SK-N-SH (cell line): ENCODE data around the gene RS1.

Experiments
- EP300 ChIP-seq, 2 experiments: IDR thresholded peaks; 2 replicates each; pipeline versions ENCODE4 v1.4.0 to v1.6.1; 2012; ENCODE audit warnings: borderline replicate concordance in 1 of 2, low read depth in 1 of 2, low read length in 1 of 2
- EZH2phosphoT487 ChIP-seq: fragments of 200-600 bp; sonication (generic); IDR thresholded peaks from 2 replicates; pipeline ENCODE4 v1.6.1; 2017; ENCODE audit warnings: low read depth, mixed run types, mild to moderate bottlenecking, antibody characterized with exemption, moderate library complexity, borderline replicate concordance
- FOXJ3 ChIP-seq: sonication (generic); formaldehyde crosslinking; IDR thresholded peaks from 2 replicates; pipeline ENCODE4 v1.5.1; 2020; ENCODE audit warnings: mild to moderate bottlenecking, missing genetic modification reagents
- GABPA ChIP-seq: IDR thresholded peaks from 2 replicates; pipeline ENCODE4 v1.4.0; 2012; ENCODE audit warnings: low read depth, mild to moderate bottlenecking
- JUND ChIP-seq: IDR thresholded peaks from 2 replicates; pipeline ENCODE4 v1.4.0; 2012
- POLR2AphosphoS5 ChIP-seq: IDR thresholded peaks from 2 replicates; pipeline ENCODE4 v1.6.1; 2012; ENCODE audit warnings: low read depth, low read length
- RAD21 ChIP-seq: IDR thresholded peaks from 2 replicates; pipeline ENCODE4 v1.6.1; 2012; ENCODE audit warnings: mild to moderate bottlenecking, low read length
- RFX5 ChIP-seq: IDR thresholded peaks from 2 replicates; pipeline ENCODE4 v1.6.1; 2012; ENCODE audit warnings: mild to moderate bottlenecking, improper control_type of control experiment, low read length
- RXRA ChIP-seq: IDR thresholded peaks from 2 replicates; pipeline ENCODE4 v1.4.0; 2012; ENCODE audit warnings: low read depth, mild to moderate bottlenecking, borderline replicate concordance
- TAF1 ChIP-seq: IDR thresholded peaks from 2 replicates; pipeline ENCODE4 v1.6.1; 2012; ENCODE audit warnings: low read depth, mild to moderate bottlenecking, low read length, moderate library complexity, borderline replicate concordance
- TF ChIP-seq, protein P1 (sequence below): IDR thresholded peaks from 2 replicates; pipeline ENCODE4; 2012
- TF ChIP-seq, protein P2 (sequence below): fragments of 200-600 bp; sonication (generic); IDR thresholded peaks from 2 replicates; pipeline ENCODE4 v1.6.1; 2017; ENCODE audit warnings: antibody characterized with exemption, mild to moderate bottlenecking, moderate library complexity
- TF ChIP-seq, protein P3 (sequence below): IDR thresholded peaks from 2 replicates; pipeline ENCODE4 v1.4.0; 2012; ENCODE audit warnings: low read depth, borderline replicate concordance
- TF ChIP-seq, protein P4 (sequence below): IDR thresholded peaks from 2 replicates; pipeline ENCODE4 v1.4.0; 2012; ENCODE audit warnings: low read depth

GRCh38 chrX:18650662-18651061 is 21.2 kb downstream of the RS1 start:
- TF ChIP-seq, protein P1, sequence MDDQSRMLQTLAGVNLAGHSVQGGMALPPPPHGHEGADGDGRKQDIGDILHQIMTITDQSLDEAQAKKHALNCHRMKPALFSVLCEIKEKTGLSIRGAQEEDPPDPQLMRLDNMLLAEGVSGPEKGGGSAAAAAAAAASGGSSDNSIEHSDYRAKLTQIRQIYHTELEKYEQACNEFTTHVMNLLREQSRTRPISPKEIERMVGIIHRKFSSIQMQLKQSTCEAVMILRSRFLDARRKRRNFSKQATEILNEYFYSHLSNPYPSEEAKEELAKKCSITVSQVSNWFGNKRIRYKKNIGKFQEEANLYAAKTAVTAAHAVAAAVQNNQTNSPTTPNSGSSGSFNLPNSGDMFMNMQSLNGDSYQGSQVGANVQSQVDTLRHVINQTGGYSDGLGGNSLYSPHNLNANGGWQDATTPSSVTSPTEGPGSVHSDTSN, result no peak
- TF ChIP-seq EZH2phosphoT487 (no peak), RXRA (no peak), JUND (no peak), POLR2AphosphoS5 (no peak), EP300 (IDR thresholded peaks at IDR 0.05; ENCODE audit: borderline replicate concordance in 1 of 2, low read depth in 1 of 2, low read length in 1 of 2) (no peak), TAF1 (no peak), FOXJ3 (CRISPR knock-in tag) (no peak), GABPA (no peak), RAD21 (no peak), RFX5 (no peak)
- TF ChIP-seq, protein P2, sequence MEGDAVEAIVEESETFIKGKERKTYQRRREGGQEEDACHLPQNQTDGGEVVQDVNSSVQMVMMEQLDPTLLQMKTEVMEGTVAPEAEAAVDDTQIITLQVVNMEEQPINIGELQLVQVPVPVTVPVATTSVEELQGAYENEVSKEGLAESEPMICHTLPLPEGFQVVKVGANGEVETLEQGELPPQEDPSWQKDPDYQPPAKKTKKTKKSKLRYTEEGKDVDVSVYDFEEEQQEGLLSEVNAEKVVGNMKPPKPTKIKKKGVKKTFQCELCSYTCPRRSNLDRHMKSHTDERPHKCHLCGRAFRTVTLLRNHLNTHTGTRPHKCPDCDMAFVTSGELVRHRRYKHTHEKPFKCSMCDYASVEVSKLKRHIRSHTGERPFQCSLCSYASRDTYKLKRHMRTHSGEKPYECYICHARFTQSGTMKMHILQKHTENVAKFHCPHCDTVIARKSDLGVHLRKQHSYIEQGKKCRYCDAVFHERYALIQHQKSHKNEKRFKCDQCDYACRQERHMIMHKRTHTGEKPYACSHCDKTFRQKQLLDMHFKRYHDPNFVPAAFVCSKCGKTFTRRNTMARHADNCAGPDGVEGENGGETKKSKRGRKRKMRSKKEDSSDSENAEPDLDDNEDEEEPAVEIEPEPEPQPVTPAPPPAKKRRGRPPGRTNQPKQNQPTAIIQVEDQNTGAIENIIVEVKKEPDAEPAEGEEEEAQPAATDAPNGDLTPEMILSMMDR, result no peak
- TF ChIP-seq, protein P3, sequence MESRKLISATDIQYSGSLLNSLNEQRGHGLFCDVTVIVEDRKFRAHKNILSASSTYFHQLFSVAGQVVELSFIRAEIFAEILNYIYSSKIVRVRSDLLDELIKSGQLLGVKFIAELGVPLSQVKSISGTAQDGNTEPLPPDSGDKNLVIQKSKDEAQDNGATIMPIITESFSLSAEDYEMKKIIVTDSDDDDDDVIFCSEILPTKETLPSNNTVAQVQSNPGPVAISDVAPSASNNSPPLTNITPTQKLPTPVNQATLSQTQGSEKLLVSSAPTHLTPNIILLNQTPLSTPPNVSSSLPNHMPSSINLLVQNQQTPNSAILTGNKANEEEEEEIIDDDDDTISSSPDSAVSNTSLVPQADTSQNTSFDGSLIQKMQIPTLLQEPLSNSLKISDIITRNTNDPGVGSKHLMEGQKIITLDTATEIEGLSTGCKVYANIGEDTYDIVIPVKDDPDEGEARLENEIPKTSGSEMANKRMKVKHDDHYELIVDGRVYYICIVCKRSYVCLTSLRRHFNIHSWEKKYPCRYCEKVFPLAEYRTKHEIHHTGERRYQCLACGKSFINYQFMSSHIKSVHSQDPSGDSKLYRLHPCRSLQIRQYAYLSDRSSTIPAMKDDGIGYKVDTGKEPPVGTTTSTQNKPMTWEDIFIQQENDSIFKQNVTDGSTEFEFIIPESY, result no peak
- TF ChIP-seq, protein P4, sequence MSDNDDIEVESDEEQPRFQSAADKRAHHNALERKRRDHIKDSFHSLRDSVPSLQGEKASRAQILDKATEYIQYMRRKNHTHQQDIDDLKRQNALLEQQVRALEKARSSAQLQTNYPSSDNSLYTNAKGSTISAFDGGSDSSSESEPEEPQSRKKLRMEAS, result no peak
